ENCODE data around the gene BEND7. TPM values are rescaled to one million over a fixed set of nuclear protein-coding genes. Genes with fewer than 3 reads are reported as not detected.
A peak's percentile ranks its signal among the peaks of the same experiment; 100 is the strongest.

Gene BEND7
- total and polyA plus RNA-seq, 2 donors (not counting 3 experiments of a cell fraction or from before 2014, with no cell fraction given): 7.3 to 31.7 TPM

DNA sequence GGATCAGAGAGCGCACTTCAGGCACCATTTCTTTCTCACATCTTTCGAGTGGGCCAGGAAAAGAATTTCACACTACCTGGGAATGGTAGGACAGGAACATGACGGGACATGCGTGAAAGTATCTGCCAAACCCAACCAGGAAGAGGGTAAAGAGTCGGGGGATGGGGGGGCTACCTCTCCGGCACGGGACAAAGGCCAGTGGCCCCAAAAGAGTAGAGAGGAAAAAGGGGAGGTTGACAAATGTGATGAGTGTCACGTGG lies 830 bp upstream of the BEND7 start:
- H4K20me1 ChIP-seq (replicated peaks; ENCODE audit: control insufficient read depth, extremely low read depth, insufficient read depth, low read length): no peaks in the 10 kb centered on the region
- POLR2A ChIA-PET: no interaction called here
- BruUV-seq (replicated peaks): TSS peak; percentile 21
- H3K9me3 ChIP-seq (replicated peaks; ENCODE audit: control insufficient read depth, insufficient read depth, low read length): no peaks in the 10 kb centered on the region
- H3K4me2 ChIP-seq (ENCODE audit: insufficient read depth, low read length): peak overlapping the region; percentile 94
- no peak overlapping the region for H3K27ac ChIP-seq (ENCODE audit: insufficient read depth, low read depth, low read length)
- peak overlapping the region; percentile 95 for H2AFZ ChIP-seq (ENCODE audit: low read depth, low read length)
- TF ChIP-seq JUN (IDR thresholded peaks at IDR 0.05; ENCODE audit: borderline replicate concordance, insufficient read depth, insufficient read length, low read depth) (no peak), POLR2A (IDR thresholded peaks at IDR 0.05; ENCODE audit: low read depth, low read length) (no peak), MAX (IDR thresholded peaks at IDR 0.05; ENCODE audit: insufficient read depth, insufficient read length) (no peak), POLR2AphosphoS5 (IDR thresholded peaks at IDR 0.05; ENCODE audit: insufficient read depth, low read depth, low read length) (no peak), MYC (IDR thresholded peaks at IDR 0.05; ENCODE audit: low read depth, low read length) (no peak), GATA2 (IDR thresholded peaks at IDR 0.05; ENCODE audit: insufficient read depth, insufficient read length, low read depth, low read length) (no peak), EZH2 (IDR thresholded peaks at IDR 0.05; ENCODE audit: borderline replicate concordance, low read depth, low read length, severe bottlenecking) (no peak), FOS (IDR thresholded peaks at IDR 0.05; ENCODE audit: borderline replicate concordance, insufficient read depth, low read length) (no peak), CTCF (IDR thresholded peaks at IDR 0.05; ENCODE audit: extremely low read depth in 1 of 2, insufficient read depth in 1 of 2, low read depth in 1 of 2, low read length in 2 of 2) (no peak)
- peaks cover 13% of the 10 kb centered on the region for H3K79me2 ChIP-seq (ENCODE audit: control insufficient read depth, insufficient read depth, low read length)
- H3K36me3 ChIP-seq (ENCODE audit: control insufficient read depth in 2 of 2, extremely low read depth in 1 of 2, insufficient read depth in 2 of 2, low read length in 2 of 2): peaks cover 3 to 6% of the 10 kb centered on the region in 2 experiments
- H3K9me1 ChIP-seq (replicated peaks; ENCODE audit: control insufficient read depth, extremely low read depth, insufficient read depth, low read length): no peaks in the 10 kb centered on the region
- CTCF ChIA-PET: interaction anchor here (1.3 kb wide), 1 partner anchor 89 kb away, joined by 3 read pairs; no protein-coding TSS in a partner anchor
- H3K4me1 ChIP-seq (ENCODE audit: control insufficient read depth, extremely low read depth, insufficient read depth, low read length): peaks cover 26% of the 10 kb centered on the region
- intact Hi-C loops (cut with micrococcal nuclease): loop anchor here (1.0 to 5.0 kb wide), 3 partner anchors 42 to 230 kb away; partner anchors contain the start of gene SEPHS1
- no peak for DNase-seq (ENCODE audit: low read depth, low spot score)
- no peaks in the 10 kb centered on the region for H3K27me3 ChIP-seq (ENCODE audit: control insufficient read depth in 2 of 2, insufficient read depth in 2 of 2, low read length in 2 of 2)
- no peak for FAIRE-seq
- H3K4me3 ChIP-seq (replicated peaks in 1 of 3; ENCODE audit: insufficient read depth in 1 of 3, low read depth in 1 of 3, low read length in 3 of 3): peak overlapping the region; percentile 60 to 88 (median 72)
- peak overlapping the region; percentile 72 for H3K9ac ChIP-seq (replicated peaks; ENCODE audit: extremely low read depth, insufficient read depth, low read length)
- dilution Hi-C loops (cut with MboI; ENCODE audit: extremely low pct_ligation_motif_present, low sequenced_read_pairs): no loop called here
